Non-pigmented ciliary epithelial cell (primary cell): Measurements from ENCODE around the gene FDX1.

Experiments
- DNase-seq: peaks from one replicate; pipeline ENCODE4 v3.0.0-alpha.2; 2010; ENCODE audit warnings: low read depth

FDX1 gene

DNA sequence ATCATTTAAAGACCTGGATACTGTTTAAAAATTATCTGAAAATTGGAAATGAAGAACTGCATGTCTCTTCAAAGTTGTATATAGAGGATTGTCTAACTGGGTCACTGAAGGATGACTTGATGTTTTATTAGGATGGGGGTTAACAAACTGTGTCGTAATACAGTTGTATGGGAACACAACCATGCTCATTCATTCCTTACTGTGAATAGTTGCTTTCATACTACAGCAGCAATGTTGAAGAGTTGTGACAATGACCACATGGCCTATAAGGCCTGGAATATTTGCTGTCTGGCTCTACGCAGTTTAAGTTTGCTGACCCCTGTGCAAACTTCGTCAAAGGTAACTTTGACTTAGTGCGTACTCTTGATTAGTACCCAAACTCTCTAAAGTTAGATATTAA, 38.4 kb downstream of the FDX1 start:
- no peak for DNase-seq

DNA sequence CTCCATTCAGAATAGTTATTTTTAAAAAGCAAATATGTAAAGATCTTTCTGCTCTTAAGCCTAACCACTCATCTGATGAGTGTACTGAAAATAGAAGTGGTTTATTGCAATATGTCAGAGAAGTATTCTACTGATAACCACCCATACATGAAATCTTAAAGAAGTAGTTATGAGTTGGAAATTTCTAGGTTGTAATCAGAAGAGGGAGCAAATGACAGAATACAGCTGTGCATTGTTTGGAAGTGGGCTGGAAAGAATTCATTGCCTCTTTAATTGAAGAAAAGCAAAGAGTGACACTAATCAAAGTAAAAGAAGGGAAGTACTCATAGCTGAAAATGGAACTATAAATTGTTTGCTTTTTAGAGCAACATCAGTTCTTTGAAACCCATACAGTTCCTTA, 39.4 kb downstream of the FDX1 start:
- DNase-seq: no peak

- DNase-seq: no peak
Measured at GRCh38 chr11:110470716-110471115, 41.0 kb downstream of the FDX1 start.

- no peak for DNase-seq
Measured at GRCh38 chr11:110471371-110471770, 41.6 kb downstream of the FDX1 start.

- DNase-seq: no peak
Measured at GRCh38 chr11:110472858-110473257, 43.1 kb downstream of the FDX1 start.

- DNase-seq: no peak
Measured at GRCh38 chr11:110473706-110474105, 44.0 kb downstream of the FDX1 start.

GRCh38 chr11:110474578-110474977, 44.8 kb downstream of the FDX1 start:
- no peak for DNase-seq

- no peak for DNase-seq
Measured at GRCh38 chr11:110475671-110476070, 45.9 kb downstream of the FDX1 start.

DNA sequence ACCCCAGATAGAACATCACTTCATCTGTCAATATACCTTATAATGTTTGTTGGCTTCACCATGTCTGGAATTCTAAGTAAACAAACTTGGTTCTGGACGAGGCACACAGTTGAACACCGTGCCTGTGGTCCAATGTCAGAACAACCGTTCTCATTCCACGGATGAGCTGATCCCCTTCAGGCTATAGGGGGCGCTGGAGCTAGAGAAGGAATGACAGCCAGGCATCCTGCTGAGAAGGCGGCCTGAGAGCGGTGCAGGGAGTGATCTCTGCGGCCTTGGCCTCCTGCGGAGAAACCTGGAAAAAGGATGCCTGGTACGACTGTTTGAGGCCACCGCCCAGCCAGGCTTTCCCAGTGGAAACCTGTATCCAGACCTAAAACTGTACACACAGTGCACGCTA, 48.7 kb downstream of the FDX1 start:
- DNase-seq: no peak

- no peak for DNase-seq
Measured at GRCh38 chr11:110479108-110480101, 49.7 kb downstream of the FDX1 start.

DNA sequence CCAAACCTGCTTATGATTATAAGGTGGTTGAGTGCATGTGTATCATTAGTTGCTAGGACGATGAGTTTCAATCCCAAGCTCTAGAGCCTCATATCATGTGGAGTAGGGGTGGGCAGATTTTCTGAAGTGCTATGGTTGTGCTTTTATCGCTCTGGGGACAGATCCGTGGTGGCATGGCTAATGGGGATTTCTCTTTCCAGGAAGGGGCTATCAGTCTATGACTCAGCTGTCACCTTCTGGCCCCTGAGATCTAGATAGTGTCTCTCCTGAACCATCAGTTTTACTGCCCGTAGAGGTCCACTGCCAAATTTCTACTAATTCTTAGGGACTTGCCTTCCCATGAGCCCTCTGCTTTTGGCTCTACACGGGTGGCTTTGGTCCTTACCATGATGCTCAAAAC, 51.8 kb downstream of the FDX1 start:
- DNase-seq: no peak

GRCh38 chr11:110486156-110486555, 56.4 kb downstream of the FDX1 start:
- no peak for DNase-seq

DNA sequence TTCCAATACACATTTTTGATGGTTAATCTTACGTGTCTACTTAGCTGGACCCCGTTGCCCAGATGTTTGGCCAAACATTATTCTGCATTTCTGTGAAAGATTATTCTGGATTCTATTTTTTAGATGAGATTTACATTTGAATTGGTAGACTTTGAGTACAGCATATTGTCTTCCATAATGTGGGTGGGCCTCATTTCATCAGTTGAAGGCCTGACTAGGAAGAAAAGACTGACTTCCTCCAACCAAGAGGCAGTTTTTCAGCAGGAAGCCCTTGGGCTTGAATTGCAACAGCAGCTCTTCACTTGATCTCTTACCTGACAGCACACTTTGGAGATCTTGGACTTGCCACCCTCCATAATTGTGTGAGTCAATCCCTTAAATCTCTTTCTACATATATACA, 58.7 kb downstream of the FDX1 start:
- no peak for DNase-seq

DNA sequence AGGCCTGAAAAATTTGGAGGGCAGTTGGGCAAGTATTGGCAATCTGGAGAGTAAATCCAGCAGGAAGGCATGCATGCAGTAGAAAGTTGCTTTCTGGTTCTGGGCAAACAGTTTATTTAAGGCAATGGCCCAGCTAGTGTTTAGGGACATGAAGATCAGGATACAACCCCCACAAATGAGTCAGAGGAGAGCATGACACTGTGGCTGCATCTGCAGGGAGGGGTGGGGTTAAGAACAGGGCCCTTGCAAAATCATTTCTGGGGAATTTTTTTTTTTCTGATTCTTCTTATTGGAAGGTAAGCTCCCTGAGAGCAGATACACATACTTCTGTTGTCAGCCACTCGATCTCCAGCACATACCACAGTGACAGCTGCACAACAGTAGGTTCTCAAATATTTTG, 61.1 kb downstream of the FDX1 start:
- DNase-seq: no peak

DNA sequence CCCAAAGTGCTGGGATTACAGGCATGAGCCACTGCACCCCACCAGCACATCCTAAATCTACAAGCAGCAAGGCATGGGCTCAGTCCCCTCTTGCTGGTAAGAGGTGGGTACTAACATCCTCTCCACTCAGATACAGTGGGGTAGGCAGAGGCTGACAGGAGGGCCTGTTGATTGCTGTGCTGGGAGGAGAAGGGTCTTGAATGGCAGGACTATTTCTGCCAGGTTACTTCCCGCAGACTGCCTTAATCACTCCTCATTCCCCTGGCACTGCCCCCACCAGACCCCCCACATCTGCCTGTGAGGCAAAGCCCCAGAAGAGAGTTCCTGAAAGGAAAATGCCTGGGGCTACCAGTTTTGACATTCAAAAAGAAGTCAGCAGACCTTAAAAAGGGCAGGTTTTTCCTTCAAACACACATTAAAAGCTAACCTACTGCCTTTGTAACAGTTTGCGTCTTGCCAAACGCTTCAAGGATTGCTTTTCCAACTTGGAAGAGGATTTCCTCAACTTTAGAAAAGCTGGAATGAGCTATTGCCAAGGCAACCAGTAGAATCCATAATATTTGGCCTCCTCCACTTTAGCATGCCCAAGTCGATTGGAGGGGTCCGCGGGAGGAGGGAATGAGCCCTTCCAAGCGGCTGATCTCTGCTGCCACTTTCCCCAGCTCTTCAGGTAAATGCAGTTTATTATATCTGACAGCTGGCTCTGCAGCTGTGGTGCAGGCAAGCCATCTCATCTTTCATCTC, 62.0 kb downstream of the FDX1 start:
- DNase-seq: no peak

- no peak for DNase-seq
Measured at GRCh38 chr11:110492321-110492685, 62.6 kb downstream of the FDX1 start.

DNA sequence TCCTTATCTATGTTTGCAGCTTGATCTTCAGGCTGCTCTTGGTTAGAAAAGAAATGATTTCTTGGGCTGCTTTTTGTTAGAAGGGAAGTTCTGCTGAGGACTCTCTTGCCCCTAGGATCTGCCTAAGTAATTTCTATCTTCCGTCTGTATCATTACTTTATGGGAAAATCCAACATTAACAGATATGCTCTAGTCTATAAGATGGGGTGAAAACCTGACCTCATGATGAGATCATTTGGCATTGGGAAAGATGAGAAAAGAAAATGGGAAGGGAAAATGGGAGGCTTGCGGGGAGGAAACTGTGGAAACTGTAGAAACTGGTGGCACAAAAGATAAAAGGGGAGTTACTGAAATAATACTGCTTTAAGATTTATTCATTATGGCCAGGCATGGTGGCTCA, 63.6 kb downstream of the FDX1 start:
- DNase-seq: no peak

DNA sequence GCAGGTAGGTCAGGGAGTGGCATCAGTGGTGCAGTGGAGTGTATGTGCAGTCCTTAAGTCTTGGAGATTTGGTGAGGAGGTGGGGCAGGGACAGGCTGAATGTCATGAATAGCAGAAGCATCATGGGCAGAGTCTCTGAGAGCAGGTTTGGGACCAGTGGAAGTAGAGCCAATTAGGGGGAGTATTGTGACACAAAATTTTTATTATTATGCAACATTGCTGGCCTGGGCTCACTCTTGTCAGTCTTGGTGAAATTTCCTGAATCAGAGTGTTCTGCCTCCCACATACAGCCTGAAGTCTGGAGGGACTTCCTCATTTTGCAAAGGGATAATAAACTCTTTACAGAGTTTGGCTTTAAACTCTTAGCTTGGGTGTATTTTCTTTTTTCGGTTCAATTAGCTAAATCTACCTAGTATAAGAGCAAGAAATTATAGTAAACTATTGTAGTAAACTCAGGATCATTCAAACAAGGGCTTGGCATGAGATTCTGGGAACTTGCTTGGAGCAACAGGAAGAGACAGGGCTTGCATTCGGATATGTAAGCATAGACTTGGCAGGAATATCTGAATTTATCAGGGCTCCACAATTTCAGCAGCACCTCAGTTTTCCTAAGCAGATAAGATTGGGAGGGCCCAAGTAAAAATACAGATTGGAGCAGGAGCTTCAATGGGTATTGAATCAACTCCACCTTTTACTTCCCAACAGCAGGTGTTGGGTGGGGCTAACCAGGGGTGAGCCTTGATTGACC, 67.7 kb downstream of the FDX1 start:
- no peak for DNase-seq

DNA sequence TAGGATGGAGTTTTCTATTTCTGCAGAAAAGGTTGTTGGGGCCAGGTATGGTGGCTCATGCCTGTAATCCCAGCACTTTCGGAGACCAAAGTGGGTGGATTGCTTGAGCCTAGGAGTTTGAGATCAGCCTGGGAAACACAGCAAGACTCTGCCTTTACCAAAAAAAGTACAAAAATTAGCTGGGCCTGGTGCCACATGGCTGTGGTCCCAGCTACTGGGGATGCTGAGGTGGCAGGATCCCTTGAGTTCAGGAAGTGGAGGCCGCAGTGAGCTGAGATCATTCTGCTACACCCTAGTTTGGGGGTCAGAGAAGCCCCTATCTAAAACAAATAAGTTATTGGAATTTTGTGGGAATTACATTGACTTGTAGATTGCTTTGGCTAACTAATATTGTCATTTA, 71.7 kb downstream of the FDX1 start:
- no peak for DNase-seq

- no peak for DNase-seq
Measured at GRCh38 chr11:110505528-110506284, 76.0 kb downstream of the FDX1 start.

DNA sequence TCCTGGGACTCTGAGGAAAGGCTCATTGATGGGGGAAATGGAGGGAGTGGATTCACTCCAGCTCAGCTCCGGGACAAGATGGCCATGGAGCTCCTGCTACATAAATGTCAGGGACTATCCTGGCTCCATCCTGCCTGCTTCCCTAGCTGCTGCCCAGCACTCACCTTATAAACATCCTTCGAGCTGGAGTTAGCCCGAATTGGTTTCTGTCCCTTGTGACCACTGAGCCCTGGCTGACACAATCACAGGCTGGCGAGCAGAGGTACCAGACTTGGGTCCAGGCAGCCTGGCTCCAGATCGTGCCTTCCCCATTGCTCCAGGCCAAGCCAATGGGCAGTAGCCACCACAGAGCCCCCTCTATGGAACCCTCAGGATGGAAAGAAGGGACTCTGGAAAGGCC, 77.6 kb downstream of the FDX1 start:
- DNase-seq: no peak

- DNase-seq: no peak
Measured at GRCh38 chr11:110508786-110509185, 79.0 kb downstream of the FDX1 start.
